ENCODE measurements around the gene EIF4G3. TPM values are rescaled to one million over a fixed set of nuclear protein-coding genes. Genes with fewer than 3 reads are reported as not detected.
A peak's percentile ranks its signal among the peaks of the same experiment; 100 is the strongest.

Gene EIF4G3
- total and polyA plus RNA-seq, 9 of the 15 experiments (the other 6 are each of a cell fraction or from before 2014, with no cell fraction given), result 6.7 to 40.5 (median 32.1) TPM

GRCh38 chr1:20786253-20787028 lies 390.3 kb downstream of the EIF4G3 start (continued):
- TF ChIP-seq ERF (CRISPR knock-in tag; IDR thresholded peaks at IDR 0.05), result no peak
- peak; percentile 69 to 84; a peak in 3 of 4 replicates for TF ChIP-seq UBTF (IDR thresholded peaks at IDR 0.05; ENCODE audit: borderline replicate concordance in 1 of 2, low read depth in 2 of 2, low read length in 2 of 2)
- TF ChIP-seq MAFG (tag; conservative IDR thresholded peaks at IDR 0.05), result no peak
- no peak for TF ChIP-seq E2F3 (CRISPR knock-in tag; IDR thresholded peaks at IDR 0.05)
- TF ChIP-seq SAFB (IDR thresholded peaks at IDR 0.05; ENCODE audit: borderline replicate concordance, low read depth, low read length), result no peak
- TF ChIP-seq DACH1 (IDR thresholded peaks at IDR 0.05; ENCODE audit: partially characterized antibody), result peak; percentile 38
- no peak for TF ChIP-seq KHSRP (IDR thresholded peaks at IDR 0.05)
- peak; percentile 93 for TF ChIP-seq ZBTB7A (IDR thresholded peaks at IDR 0.05; ENCODE audit: borderline replicate concordance, control insufficient read depth, low read depth, low read length)
- TF ChIP-seq FOXP1 (CRISPR knock-in tag; IDR thresholded peaks at IDR 0.05), result peak; percentile 79; the same call in 1 of the 2 replicates
- peak; percentile 76; the same call in 1 of the 2 replicates for TF ChIP-seq ZBTB9 (CRISPR knock-in tag; IDR thresholded peaks at IDR 0.05)
- TF ChIP-seq ID3 (CRISPR knock-in tag; IDR thresholded peaks at IDR 0.05), result no peak
- TF ChIP-seq ID3 (tag; IDR thresholded peaks at IDR 0.05), result no peak
- peak; percentile 91 for TF ChIP-seq POLR2B (IDR thresholded peaks at IDR 0.05; ENCODE audit: low read depth, partially characterized antibody)
- peak; percentile 95 for TF ChIP-seq FOXP4 (CRISPR knock-in tag; IDR thresholded peaks at IDR 0.05; ENCODE audit: borderline replicate concordance)
- TF ChIP-seq ZFP91 (CRISPR knock-in tag; IDR thresholded peaks at IDR 0.05), result no peak
- peak; percentile 100 for TF ChIP-seq FOXM1 (IDR thresholded peaks at IDR 0.05; ENCODE audit: low read depth)
- TF ChIP-seq FOXM1 (CRISPR knock-in tag; IDR thresholded peaks at IDR 0.05; ENCODE audit: low read depth), result peak; percentile 100
- TF ChIP-seq PYGO2 (tag; IDR thresholded peaks at IDR 0.05), result no peak
- TF ChIP-seq SIN3A (IDR thresholded peaks at IDR 0.05; ENCODE audit: borderline replicate concordance in 2 of 2, control insufficient read depth in 1 of 2, low read depth in 2 of 2, low read length in 2 of 2), result peak in 1 of 2 experiments; percentile 59; a peak in 2 of 4 replicates

Data from K562 (cell line).